AG10803 (cell line): ENCODE measurements around the gene DPCD.

Source experiments
- DNase-seq: peaks from one replicate; pipeline ENCODE4 v3.0.0; 2010; ENCODE audit warnings: low read depth
- H3K4me3 ChIP-seq: 2 replicates; pipeline ENCODE4 v1.5.1; 2011; ENCODE audit warnings: mild to moderate bottlenecking, low read length, control low read depth
- CTCF ChIP-seq: conservative IDR thresholded peaks from 2 replicates; pipeline ENCODE4 v1.5.1; 2011; ENCODE audit warnings: mild to moderate bottlenecking, low read length, control low read depth, inconsistent platforms

DPCD gene

DNA sequence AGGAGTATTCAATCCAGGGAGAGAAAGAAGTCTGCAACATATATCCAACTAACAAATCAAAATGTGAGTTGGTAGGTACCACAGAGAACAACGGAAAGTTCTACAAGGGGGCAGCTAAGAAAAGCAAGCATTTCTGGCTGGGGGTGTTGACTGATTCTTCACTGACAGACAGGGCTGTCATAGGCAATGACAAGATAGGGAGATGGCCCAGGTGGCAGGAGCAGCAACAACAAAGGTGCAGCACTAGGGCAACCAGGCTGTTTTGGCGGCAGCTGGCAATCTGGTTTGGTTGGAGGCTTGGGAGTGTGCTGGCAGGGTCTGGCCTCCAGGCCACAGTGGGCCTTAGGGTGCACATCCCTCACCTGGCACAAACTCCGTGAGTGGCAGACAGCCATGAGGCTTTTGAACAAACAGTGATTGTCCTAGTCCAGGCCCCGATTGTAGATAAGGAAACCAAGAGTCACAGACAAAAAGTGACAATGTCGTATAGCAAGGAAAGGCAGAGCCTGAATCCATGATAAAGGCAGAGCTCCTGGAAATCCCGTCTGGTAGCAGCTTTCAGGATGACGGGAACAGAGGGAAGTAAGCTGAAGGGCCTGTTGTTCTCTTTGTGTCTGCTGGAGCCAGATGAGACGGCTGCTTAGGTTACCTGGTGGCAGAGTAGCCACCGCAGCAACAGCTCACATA, 28.4 kb downstream of the DPCD start:
- no peak overlapping the region for H3K4me3 ChIP-seq
- no peak for TF ChIP-seq CTCF
- DNase-seq = no peak

DNA sequence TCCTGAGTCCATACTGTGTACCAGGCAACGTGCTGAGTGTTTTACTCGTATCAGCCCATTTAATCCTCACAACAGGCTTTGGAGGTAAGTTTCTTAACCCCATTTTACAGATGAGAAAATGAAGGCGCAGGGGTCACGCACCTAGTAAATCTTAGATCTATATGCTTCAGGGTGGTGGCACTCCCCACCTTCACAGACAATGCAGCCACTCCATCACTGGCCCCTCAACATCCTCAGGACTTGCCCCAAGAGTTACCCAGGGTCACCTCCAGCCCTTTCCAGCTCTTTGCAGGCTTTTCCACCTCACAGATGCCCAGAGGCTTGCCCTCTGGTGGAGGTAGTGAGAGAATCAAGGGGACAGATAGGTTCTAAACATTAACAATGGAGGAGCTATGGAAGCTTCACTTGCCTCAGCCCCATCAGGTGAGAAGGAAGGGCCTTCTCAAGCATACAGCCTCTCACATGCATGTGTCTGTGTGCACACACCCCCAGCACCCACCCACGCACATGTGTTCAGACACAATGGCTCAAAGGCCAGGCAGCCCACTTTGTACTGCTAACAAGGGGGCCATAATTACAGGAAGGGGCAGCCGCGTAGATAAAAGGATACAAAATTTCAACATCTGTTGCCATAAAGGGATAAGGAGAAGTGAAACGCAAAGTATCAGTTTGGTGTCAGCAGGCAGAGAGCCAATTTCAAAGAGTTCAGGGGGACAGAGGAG, 29.1 kb downstream of the DPCD start:
- no peak overlapping the region for H3K4me3 ChIP-seq
- DNase-seq = no peak
- no peak for TF ChIP-seq CTCF

DNA sequence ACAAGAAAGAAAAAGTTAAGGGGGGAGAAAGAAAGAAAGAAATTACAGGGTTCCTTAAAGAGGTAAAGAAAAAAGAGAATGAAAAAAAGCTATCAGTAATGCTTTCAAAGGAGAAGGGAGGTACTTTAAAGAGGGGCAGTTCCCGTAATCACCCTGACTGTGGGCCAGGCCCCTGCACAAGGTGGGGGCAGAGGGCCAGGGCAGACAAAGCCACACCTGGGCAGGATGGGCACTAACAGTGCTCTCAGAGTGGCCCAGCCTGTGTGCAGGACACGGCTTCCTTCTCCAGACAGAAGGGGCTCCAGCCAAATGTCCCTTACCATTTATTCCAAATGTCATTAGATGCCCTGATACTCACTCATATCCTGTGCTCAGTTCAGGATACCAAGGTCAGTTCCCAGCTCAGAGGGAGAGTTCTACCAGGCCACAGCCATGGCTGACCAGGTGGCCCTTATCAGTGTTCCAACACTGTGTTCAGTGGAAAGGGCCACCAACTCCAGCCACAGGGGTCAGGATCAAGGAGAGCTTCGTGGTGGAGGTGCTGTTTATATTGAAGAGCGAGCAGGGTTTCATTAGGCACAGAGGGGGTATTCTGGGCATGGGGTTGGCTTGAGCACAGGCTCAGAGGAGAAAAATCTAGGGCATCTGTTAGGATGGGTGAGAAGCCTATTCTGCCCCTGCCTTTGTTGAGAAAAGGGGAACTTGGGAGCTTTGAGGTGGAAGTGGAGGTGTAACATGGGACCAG, 29.9 kb downstream of the DPCD start:
- DNase-seq = no peak
- no peak overlapping the region for H3K4me3 ChIP-seq
- no peak for TF ChIP-seq CTCF

- DNase-seq = no peak
- no peak overlapping the region for H3K4me3 ChIP-seq
- TF ChIP-seq CTCF = no peak
Measured at GRCh38 chr10:101618871-101619270, 30.8 kb downstream of the DPCD start.

- TF ChIP-seq CTCF = no peak
- DNase-seq = no peak
- H3K4me3 ChIP-seq = no peak overlapping the region
Measured at GRCh38 chr10:101619983-101620382, 31.9 kb downstream of the DPCD start.

- DNase-seq = no peak
- TF ChIP-seq CTCF = no peak
- H3K4me3 ChIP-seq = no peak overlapping the region
Measured at GRCh38 chr10:101623528-101623927, 35.4 kb downstream of the DPCD start.
